ENCODE results near the gene LNPEP.

The LNPEP gene

DNA sequence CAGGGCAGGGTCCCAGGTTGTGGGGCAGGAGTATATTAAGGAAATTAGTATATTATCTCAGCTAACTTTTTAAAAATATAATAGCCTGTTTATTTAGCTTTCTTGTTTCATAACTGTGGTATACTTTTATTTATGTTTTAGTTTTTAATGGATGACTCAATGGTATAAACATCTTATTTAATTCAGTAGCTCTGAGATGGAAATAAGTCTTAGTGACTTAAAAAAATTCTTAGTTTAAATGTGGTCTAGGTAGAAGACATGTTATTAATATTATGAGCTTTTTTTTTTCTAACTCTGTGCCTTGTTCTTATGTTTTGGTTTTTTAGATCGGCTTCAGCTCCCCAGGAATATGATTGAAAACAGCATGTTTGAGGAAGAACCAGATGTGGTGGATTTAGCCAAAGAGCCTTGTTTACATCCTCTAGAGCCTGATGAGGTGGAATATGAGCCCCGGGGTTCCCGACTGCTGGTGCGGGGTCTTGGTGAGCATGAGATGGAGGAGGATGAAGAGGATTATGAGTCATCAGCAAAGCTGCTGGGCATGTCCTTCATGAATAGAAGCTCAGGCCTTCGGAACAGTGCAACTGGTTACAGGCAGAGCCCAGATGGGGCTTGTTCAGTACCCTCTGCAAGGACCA is 43.1 kb downstream of the LNPEP start:
- H3K4me3 ChIP-seq (ENCODE audit: low read length) = no peak overlapping the region
- TF ChIP-seq, protein P1, sequence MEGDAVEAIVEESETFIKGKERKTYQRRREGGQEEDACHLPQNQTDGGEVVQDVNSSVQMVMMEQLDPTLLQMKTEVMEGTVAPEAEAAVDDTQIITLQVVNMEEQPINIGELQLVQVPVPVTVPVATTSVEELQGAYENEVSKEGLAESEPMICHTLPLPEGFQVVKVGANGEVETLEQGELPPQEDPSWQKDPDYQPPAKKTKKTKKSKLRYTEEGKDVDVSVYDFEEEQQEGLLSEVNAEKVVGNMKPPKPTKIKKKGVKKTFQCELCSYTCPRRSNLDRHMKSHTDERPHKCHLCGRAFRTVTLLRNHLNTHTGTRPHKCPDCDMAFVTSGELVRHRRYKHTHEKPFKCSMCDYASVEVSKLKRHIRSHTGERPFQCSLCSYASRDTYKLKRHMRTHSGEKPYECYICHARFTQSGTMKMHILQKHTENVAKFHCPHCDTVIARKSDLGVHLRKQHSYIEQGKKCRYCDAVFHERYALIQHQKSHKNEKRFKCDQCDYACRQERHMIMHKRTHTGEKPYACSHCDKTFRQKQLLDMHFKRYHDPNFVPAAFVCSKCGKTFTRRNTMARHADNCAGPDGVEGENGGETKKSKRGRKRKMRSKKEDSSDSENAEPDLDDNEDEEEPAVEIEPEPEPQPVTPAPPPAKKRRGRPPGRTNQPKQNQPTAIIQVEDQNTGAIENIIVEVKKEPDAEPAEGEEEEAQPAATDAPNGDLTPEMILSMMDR (IDR thresholded peaks at IDR 0.05; ENCODE audit: insufficient read depth, low read depth, low read length, missing control alignments) = no peak
- DNase-seq (ENCODE audit: low read depth) = no peak

DNA sequence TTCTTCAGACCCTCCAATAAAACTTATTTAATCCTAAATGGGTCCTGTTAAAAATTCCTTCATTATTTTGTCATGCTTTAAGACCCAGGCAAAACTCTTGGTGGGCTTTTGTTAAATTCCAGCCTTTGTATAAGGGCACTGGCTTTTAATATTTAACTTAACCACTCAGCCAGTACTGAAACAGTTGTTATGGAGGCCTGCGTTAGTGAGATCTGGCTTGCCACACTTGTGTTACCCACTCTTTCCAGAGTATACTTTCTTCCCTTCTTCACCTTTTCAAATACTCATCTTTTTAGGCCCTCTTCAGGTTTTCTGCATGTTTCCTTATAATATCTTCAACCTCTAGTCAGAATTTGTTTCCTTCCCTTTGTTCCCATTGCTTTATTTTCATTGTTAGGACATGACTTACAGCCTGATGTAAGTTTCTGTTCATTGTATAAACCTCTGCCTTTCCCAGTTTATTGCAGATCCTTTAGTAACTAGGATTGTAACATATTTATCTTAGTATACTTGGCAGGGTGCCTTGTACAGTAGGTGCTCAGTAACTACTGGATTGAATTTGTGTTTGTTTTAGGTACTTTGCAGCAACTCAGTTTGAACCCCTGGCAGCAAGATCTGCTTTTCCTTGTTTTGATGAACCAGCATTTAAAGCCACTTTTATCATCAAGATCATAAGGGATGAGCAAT is 48.8 kb downstream of the LNPEP start:
- TF ChIP-seq, protein P1 (IDR thresholded peaks at IDR 0.05; ENCODE audit: insufficient read depth, low read depth, low read length, missing control alignments) = no peak
- no peak for DNase-seq (ENCODE audit: low read depth)
- H3K4me3 ChIP-seq (ENCODE audit: low read length) = no peak overlapping the region

DNA sequence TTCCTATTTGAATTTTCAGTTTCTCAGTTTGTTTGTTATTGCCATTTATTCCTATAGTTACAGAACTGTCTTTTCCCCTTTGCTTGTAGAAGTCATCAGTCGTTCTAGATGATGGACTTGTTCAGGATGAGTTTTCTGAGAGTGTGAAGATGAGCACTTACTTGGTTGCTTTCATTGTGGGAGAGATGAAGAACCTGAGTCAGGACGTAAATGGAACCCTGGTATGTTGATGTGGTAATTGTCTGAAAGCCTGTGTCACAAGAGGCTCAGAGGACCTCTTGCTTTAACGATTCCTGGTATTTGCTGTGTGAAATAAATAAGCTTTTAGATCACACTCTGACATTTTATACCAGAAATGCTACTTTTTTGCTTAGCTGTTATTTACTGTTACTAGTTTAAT is 50.6 kb downstream of the LNPEP start:
- H3K4me3 ChIP-seq (ENCODE audit: low read length) = no peak overlapping the region
- TF ChIP-seq, protein P1 (IDR thresholded peaks at IDR 0.05; ENCODE audit: insufficient read depth, low read depth, low read length, missing control alignments) = no peak
- DNase-seq (ENCODE audit: low read depth) = no peak

DNA sequence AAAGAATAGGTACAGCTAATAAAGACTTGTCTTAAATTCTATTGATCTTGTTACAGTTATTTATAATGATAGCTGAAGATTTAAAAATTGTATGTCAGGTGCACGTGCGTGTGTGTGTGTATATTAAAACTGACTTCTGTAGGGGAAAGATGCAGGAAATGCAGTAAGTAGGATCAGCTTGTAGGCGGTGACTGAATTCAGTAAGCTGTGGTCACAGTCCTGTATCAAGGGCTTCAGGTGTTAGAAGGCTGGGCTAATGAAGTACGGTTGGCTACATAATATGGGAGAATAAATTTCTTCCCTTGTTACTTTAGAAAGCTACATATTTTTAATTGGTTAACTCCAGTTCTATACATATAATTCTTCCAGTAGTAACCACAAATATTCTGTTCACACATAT is 54.2 kb downstream of the LNPEP start:
- H3K4me3 ChIP-seq (ENCODE audit: low read length) = no peak overlapping the region
- DNase-seq (ENCODE audit: low read depth) = no peak
- TF ChIP-seq, protein P1 (IDR thresholded peaks at IDR 0.05; ENCODE audit: insufficient read depth, low read depth, low read length, missing control alignments) = no peak

DNA sequence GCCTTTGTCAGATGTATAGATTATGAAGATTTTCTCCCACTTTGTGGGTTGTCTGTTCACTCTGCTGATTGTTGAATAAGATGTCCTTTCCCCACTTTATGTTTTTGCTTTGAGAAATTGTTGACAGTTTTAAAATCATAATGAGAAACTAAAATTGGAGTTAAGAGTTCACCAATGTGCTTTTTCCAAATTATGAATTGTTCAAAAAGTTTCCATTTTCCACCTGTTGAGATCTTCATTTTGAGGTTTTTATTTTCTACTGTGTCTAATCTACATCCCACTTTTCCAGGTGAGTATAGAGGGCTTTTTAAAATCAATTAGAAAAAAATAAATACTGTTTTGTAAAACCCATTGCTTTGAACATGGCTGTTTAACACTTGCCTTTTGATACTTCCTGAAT is 55.8 kb downstream of the LNPEP start:
- DNase-seq (ENCODE audit: low read depth) = no peak
- TF ChIP-seq, protein P1 (IDR thresholded peaks at IDR 0.05; ENCODE audit: insufficient read depth, low read depth, low read length, missing control alignments) = no peak
- H3K4me3 ChIP-seq (ENCODE audit: low read length) = no peak overlapping the region

DNA sequence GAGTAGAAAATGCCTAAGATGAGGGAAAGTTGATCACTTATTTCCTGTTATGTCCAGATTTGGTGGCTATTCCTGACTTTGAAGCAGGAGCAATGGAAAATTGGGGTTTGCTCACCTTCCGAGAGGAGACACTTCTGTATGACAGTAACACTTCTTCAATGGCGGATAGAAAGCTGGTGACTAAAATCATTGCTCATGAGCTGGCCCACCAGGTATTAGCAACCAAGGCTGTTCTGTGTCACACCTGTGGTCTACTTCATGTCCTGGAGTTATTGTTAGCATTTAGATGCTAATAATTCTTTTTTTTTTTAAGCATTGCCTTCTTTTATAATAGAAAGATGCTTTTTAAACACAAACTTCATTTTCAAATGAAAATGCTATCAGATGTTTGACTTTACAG is 57.9 kb downstream of the LNPEP start:
- no peak overlapping the region for H3K4me3 ChIP-seq (ENCODE audit: low read length)
- DNase-seq (ENCODE audit: low read depth) = no peak
- TF ChIP-seq, protein P1 (IDR thresholded peaks at IDR 0.05; ENCODE audit: insufficient read depth, low read depth, low read length, missing control alignments) = no peak

DNA sequence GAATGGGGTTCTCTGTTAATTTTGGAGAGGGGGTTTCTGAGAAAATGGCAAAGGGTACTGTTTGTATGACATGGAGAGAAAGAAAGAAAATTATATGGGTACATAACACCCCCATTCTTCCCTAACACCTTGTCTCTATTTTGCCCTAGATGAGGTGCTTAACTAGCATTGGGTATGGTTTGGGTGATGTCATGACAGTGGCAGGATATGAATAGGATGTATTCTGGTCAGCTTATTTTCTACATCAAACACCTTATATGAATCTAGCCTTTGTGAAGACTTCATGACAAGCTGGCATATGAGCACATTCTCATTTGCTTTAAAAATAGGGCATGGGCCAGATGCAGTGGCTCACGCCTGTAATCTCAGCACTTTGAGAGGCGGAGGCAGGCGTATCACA is 58.6 kb downstream of the LNPEP start:
- TF ChIP-seq, protein P1 (IDR thresholded peaks at IDR 0.05; ENCODE audit: insufficient read depth, low read depth, low read length, missing control alignments) = no peak
- DNase-seq (ENCODE audit: low read depth) = no peak
- no peak overlapping the region for H3K4me3 ChIP-seq (ENCODE audit: low read length)

Data from epithelial cell of esophagus (primary cell).